OCI-LY7 (cell line): ENCODE measurements around the gene CREB5. TPM values are rescaled to one million over a fixed set of nuclear protein-coding genes. Genes with fewer than 3 reads are reported as not detected.

Experiments
- BruUV-seq: library from RNA; stranded (reverse); fragments of 400-500 nt; replicated peaks from 2 replicates; lab custom pipeline; 2021; lab: Mats Ljungman, UMichigan
- CTCF ChIA-PET: fragments of 300-600 bp; sonication (Branson Sonifier 250); formaldehyde crosslinking; loops from one replicate; lab custom pipeline; 2022; ENCODE audit warnings: antibody characterized with exemption; ENCODE audit not compliant: unreplicated experiment; lab: Charles Lee
- POLR2A ChIA-PET: fragments of 300-600 bp; sonication (Branson Sonifier 250); formaldehyde crosslinking; loops from one replicate; lab custom pipeline; 2022; ENCODE audit warnings: antibody characterized with exemption; lab: Charles Lee
- DNase-seq: peaks from one replicate; pipeline ENCODE4 v3.0.0-alpha.2; 2015; ENCODE audit warnings: low spot score
- H2AFZ ChIP-seq: fragments of 200-600 bp; sonication (generic), shearing (Covaris generic); 2 replicates; pipeline ENCODE4 v1.6.1; 2014; ENCODE audit warnings: mild to moderate bottlenecking, antibody characterized with exemption, low read length, moderate library complexity
- H3K27ac ChIP-seq: fragments of 200-600 bp; sonication (generic); 2 replicates; pipeline ENCODE4 v1.5.1; 2014; ENCODE audit warnings: mixed run types, low read depth, mild to moderate bottlenecking, moderate library complexity, low read length, inconsistent platforms; ENCODE audit not compliant: poor library complexity, severe bottlenecking
- H3K36me3 ChIP-seq: fragments of 200-600 bp; sonication (generic); 2 replicates; pipeline ENCODE4 v1.6.1; 2014; ENCODE audit warnings: mild to moderate bottlenecking, antibody characterized with exemption, low read length, moderate library complexity, mixed read lengths; ENCODE audit not compliant: insufficient read depth
- H3K4me1 ChIP-seq: fragments of 200-600 bp; sonication (generic); 2 replicates; pipeline ENCODE4 v1.5.1; 2014; ENCODE audit warnings: mild to moderate bottlenecking, low read length; ENCODE audit not compliant: insufficient read depth, poor library complexity, severe bottlenecking
- H3K4me2 ChIP-seq: fragments of 200-600 bp; sonication (generic); 2 replicates; pipeline ENCODE4 v1.6.1; 2014; ENCODE audit warnings: mild to moderate bottlenecking, low read length
- H3K4me3 ChIP-seq: fragments of 200-600 bp; sonication (generic); 2 replicates; pipeline ENCODE4 v1.5.1; 2014; ENCODE audit warnings: mild to moderate bottlenecking, low read depth, low read length; ENCODE audit not compliant: poor library complexity, severe bottlenecking
- H3K79me2 ChIP-seq: fragments of 200-600 bp; sonication (generic); 2 replicates; pipeline ENCODE4 v1.6.1; 2016; ENCODE audit warnings: low read depth, mild to moderate bottlenecking, low read length, moderate library complexity, mixed read lengths; ENCODE audit not compliant: insufficient read depth
- H3K9me2 ChIP-seq: fragments of 200-600 bp; sonication (generic); 2 replicates; pipeline ENCODE4 v1.6.1; 2016; ENCODE audit warnings: mild to moderate bottlenecking, low read length, mixed read lengths; ENCODE audit not compliant: insufficient read depth
- H3K9me3 ChIP-seq: fragments of 200-600 bp; sonication (generic); 2 replicates; pipeline ENCODE4 v1.6.1; 2014; ENCODE audit warnings: mild to moderate bottlenecking, mixed run types, low read length, mixed read lengths
- H4K20me1 ChIP-seq: fragments of 200-600 bp; sonication (generic); 2 replicates; pipeline ENCODE4 v1.6.1; 2014; ENCODE audit warnings: mild to moderate bottlenecking, antibody characterized with exemption, low read length, moderate library complexity, mixed read lengths; ENCODE audit not compliant: insufficient read depth
- EZH2phosphoT487 ChIP-seq: fragments of 200-600 bp; sonication (generic); IDR thresholded peaks from 2 replicates; pipeline ENCODE4 v1.6.1; 2018; ENCODE audit warnings: low read depth, borderline replicate concordance, mild to moderate bottlenecking, mixed run types, antibody characterized with exemption, low read length, moderate library complexity, mixed read lengths
- intact Hi-C: fragments of 100-400 bp; cut with micrococcal nuclease; formaldehyde crosslinking; loops from one replicate; pipeline ENCODE4 v1.10.0; 2022; ENCODE audit not compliant: unreplicated experiment
- total RNA-seq, 2 experiments: library from RNA; depleted of rRNA in 1 of 2; stranded (reverse); fragments of >200 nt in 1 of 2; shearing (Covaris generic) in 1 of 2; gene quantifications; 2 replicates each; pipeline ENCODE4 v1.2.3, GENCODE V29; 2014 to 2022
- TF ChIP-seq, protein P1 (sequence below): fragments of 200-600 bp; sonication (generic); conservative IDR thresholded peaks from 2 replicates; pipeline ENCODE4 v1.5.1; 2014; ENCODE audit warnings: mild to moderate bottlenecking, antibody characterized with exemption, low read length, moderate library complexity, mixed read lengths

CREB5 gene
- total RNA-seq, 2 experiments from 2014 or later = 2.0 to 13.3 TPM

DNA sequence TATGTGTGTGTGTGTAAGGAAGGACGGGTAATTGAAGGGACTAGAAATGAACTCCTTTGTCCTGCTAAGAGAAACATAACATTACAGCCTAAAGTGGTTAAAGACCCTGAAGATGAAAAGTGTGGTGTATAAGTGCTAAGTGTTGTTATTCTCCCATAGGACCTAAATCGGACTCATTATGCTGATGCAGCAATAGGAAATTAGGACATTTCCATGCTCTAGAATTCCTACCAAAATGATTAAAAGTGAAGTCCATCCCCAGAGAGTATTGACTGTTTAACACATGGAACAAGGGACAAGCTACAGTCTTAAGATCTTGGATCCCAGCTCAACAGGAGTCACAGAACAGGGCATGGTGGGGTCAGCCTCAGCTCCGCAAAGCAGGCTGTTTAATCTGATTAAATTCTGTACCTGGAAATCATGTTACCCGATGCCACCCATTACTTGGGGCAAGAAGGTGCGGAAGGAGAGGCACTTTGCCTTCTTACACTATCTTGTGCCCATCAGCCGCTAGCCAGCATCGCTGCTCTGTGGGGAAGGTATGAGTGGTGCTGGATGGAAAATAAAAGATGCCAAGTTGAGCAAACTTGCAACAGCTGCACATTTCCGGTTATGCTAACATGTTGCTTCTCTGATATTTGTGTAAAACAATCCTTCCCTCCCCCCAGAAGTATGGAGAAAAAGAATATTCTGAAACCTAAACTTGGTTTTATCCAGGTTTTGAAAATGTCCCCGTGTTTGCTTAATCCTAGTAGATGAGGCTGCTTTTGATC, 100.5 kb downstream of the CREB5 start:
- ChIA-PET CTCF (no interaction called here), POLR2A (interaction anchor here (0.6 kb wide), 3 partner anchors 11 to 294 kb away, joined by 3 to 4 read pairs (median 4); no protein-coding TSS in a partner anchor)
- Histone ChIP-seq H2AFZ (no peak overlapping the region), H3K4me1 (no peaks in the 10 kb centered on the region), H4K20me1 (no peaks in the 10 kb centered on the region), H3K4me2 (no peak overlapping the region), H3K36me3 (no peaks in the 10 kb centered on the region), H3K27ac (no peak overlapping the region), H3K9me2 (no peaks in the 10 kb centered on the region), H3K79me2 (no peaks in the 10 kb centered on the region), H3K4me3 (no peak overlapping the region), H3K9me3 (no peaks in the 10 kb centered on the region)
- no peak for TF ChIP-seq EZH2phosphoT487
- TF ChIP-seq, protein P1, sequence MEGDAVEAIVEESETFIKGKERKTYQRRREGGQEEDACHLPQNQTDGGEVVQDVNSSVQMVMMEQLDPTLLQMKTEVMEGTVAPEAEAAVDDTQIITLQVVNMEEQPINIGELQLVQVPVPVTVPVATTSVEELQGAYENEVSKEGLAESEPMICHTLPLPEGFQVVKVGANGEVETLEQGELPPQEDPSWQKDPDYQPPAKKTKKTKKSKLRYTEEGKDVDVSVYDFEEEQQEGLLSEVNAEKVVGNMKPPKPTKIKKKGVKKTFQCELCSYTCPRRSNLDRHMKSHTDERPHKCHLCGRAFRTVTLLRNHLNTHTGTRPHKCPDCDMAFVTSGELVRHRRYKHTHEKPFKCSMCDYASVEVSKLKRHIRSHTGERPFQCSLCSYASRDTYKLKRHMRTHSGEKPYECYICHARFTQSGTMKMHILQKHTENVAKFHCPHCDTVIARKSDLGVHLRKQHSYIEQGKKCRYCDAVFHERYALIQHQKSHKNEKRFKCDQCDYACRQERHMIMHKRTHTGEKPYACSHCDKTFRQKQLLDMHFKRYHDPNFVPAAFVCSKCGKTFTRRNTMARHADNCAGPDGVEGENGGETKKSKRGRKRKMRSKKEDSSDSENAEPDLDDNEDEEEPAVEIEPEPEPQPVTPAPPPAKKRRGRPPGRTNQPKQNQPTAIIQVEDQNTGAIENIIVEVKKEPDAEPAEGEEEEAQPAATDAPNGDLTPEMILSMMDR = no peak
- DNase-seq = no peak
- BruUV-seq = no TSS peak
- intact Hi-C loops = no loop called here

DNA sequence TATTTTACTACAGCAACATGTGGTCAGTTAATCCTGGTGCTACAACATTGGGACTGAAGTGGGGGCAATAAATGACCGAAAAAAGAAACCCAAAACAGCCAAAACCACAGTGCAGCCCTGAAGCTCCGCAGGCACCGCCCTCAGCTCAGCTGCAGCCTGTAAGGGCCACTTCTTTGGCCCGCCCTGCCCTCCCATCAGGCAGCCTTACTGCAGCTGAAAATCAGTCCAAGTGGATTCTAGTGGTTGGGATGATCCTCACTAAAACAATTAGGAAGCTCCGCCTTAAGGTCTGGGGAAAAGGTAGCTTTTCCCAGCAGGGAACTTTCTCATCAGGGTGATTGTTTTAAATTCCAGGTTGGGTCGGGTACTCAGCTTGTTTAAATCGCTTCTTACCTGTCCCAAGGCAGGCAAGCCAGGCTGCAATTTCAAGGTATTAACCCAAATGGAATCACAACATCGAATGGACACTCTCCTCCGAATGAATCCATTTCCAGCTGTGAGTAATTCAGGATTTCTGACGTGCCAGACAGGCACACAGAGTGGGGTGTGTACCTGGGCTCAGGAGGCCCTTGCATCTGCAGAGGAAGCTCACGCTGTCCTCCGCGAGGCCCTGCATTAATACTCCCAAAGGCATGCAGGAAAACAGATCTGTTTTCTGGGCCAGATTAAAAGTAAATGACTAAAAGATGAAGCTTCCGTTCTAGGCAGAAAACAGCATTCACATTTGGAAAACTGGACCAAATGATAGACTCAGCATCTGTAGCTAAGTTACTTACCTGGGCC, 104.3 kb downstream of the CREB5 start:
- no peak for DNase-seq
- intact Hi-C loops = no loop called here
- Histone ChIP-seq H4K20me1 (no peaks in the 10 kb centered on the region), H3K4me2 (no peak overlapping the region), H3K27ac (no peak overlapping the region), H3K9me3 (no peaks in the 10 kb centered on the region), H3K36me3 (no peaks in the 10 kb centered on the region), H3K4me3 (no peak overlapping the region), H3K9me2 (no peaks in the 10 kb centered on the region), H2AFZ (no peak overlapping the region), H3K4me1 (no peaks in the 10 kb centered on the region), H3K79me2 (no peaks in the 10 kb centered on the region)
- CTCF ChIA-PET = no interaction called here
- no TSS peak for BruUV-seq
- POLR2A ChIA-PET = interaction anchor here (0.5 to 2.0 kb wide), 2 partner anchors 14 to 803 kb away, joined by 3 to 5 read pairs; no protein-coding TSS in a partner anchor
- no peak for TF ChIP-seq EZH2phosphoT487
- TF ChIP-seq, protein P1 = no peak
